BE2C (cell line): Measurements from ENCODE around the gene PRPH2.

ENCODE experiments used
- DNase-seq: peaks from one replicate; pipeline ENCODE4 v3.0.0-alpha.2; 2020
- H3K27me3 ChIP-seq: fragments of 250-450 bp; sonication (Bioruptor Pico); 2 replicates; pipeline ENCODE4 v1.5.1; 2020; ENCODE audit warnings: mild to moderate bottlenecking
- H3K36me3 ChIP-seq: fragments of 250-450 bp; sonication (Bioruptor Pico); 2 replicates; pipeline ENCODE4 v1.5.1; 2020; ENCODE audit warnings: mild to moderate bottlenecking
- H3K4me1 ChIP-seq: fragments of 250-450 bp; sonication (Bioruptor Pico); 2 replicates; pipeline ENCODE4 v1.5.1; 2020
- H3K4me3 ChIP-seq: 2 replicates; pipeline ENCODE4 v1.5.1; 2011; ENCODE audit warnings: low read depth, low read length
- H3K9me3 ChIP-seq: fragments of 250-450 bp; sonication (Bioruptor Pico); 2 replicates; pipeline ENCODE4 v1.5.1; 2020
- CTCF ChIP-seq: IDR thresholded peaks from 2 replicates; pipeline ENCODE4 v1.5.1; 2012; ENCODE audit warnings: mild to moderate bottlenecking, low read depth, low read length

The PRPH2 gene

GRCh38 chr6:42692137-42692911, 30.1 kb downstream of the PRPH2 start:
- DNase-seq: no peak
- no peak overlapping the region for H3K4me3 ChIP-seq
- H3K36me3 ChIP-seq: peaks cover 24% of the 10 kb centered on the region

DNA sequence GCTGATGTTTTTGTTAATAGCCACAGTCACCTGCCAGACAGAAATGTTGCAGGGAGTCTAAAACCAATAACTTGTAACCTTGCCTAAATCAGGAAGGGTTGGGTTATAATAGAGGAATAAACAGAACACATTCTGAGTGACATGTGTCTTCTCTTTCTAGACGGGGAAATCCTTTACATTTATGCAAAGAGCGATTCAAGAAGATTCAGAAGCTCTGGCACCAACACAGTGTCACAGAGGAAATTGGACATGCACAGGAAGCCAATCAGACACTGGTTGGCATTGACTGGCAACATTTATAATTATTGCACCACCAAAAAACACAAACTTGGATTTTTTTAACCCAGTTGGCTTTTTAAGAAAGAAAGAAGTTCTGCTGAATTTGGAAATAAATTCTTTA, 31.5 kb downstream of the PRPH2 start:
- Histone ChIP-seq H3K4me3 (no peak overlapping the region), H3K9me3 (no peaks in the 10 kb centered on the region), H3K36me3 (peaks cover 24% of the 10 kb centered on the region), H3K27me3 (no peaks in the 10 kb centered on the region), H3K4me1 (peaks cover 5% of the 10 kb centered on the region; the same call in 1 of the 2 replicates)
- no peak for TF ChIP-seq CTCF
- DNase-seq: no peak

More at GRCh38 chr6:42692137-42692911, 30.1 kb downstream of the PRPH2 start:
- Histone ChIP-seq H3K27me3 (no peaks in the 10 kb centered on the region), H3K9me3 (no peaks in the 10 kb centered on the region), H3K4me1 (peaks cover 5% of the 10 kb centered on the region; the same call in 1 of the 2 replicates)
- TF ChIP-seq CTCF: no peak

DNA sequence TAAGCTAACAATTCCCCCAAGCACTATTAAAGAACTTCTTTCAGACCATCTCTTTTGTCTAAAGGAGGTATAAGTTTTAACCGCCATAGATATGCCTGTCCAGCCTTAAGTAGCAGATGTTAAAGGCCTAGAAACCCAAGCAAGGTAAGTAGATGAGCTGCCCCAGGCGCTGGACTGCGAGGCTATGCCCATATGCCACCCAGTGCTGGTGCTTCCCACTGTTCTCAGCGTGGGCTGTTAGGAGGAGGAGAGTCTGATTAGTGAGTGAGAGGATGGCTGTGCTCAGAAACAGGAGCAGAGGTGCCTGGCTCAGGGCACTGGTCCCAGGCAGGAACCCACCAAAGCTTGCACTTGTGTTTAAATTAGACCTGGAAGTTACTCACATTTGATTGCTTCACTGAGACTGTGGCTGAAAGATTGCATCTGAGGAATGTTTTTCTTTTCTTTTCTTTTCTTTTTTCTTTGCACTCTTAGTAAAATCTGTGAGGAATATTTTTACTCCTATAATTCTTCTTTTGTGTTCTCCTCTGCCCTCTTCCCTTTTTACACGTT, 32.2 kb downstream of the PRPH2 start:
- no peak for TF ChIP-seq CTCF
- H3K4me1 ChIP-seq: peaks cover 5% of the 10 kb centered on the region; the same call in 1 of the 2 replicates
- no peak overlapping the region for H3K4me3 ChIP-seq
- no peaks in the 10 kb centered on the region for H3K27me3 ChIP-seq
- H3K36me3 ChIP-seq: peaks cover 26% of the 10 kb centered on the region
- H3K9me3 ChIP-seq: no peaks in the 10 kb centered on the region
- DNase-seq: no peak

DNA sequence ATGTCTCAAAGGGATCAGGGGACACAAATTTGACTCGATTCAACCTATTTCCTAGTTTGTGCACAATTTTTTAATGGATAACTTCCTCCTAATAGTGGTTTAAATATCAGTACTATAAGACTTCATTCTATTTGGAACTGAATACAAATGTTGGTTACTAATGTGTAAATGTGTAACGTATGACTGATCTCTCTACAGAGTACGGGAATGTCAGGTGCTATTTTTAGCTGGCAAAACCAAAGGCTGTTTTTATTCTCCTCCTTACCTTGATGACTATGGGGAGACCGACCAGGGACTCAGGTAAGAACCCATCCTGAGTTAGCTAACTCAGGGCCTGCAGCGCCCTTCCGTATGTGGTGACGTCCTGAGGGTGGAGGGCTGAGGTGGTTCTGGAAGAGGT, 33.0 kb downstream of the PRPH2 start:
- DNase-seq: no peak
- H3K36me3 ChIP-seq: peaks cover 33% of the 10 kb centered on the region
- no peaks in the 10 kb centered on the region for H3K9me3 ChIP-seq

DNA sequence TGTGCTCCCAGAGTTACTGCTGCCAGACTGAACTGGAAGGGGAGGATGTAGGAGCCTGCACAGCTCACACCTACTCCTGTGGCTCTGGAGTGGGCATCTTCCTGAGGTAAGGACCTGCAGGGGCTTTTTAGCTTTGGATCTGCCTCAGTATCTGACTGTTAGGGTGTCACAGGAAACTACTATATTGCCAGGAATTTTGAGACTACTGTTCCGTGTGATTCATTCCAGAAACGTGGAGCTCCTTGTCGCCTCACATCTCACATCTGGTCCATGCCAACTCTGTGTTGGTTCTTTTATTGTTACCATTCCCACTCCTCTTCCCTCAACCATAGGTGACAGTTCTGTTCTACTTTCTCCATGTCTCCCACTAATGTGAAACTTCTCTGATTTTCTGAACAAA, 34.1 kb downstream of the PRPH2 start:
- Histone ChIP-seq H3K36me3 (peaks cover 29% of the 10 kb centered on the region), H3K27me3 (no peaks in the 10 kb centered on the region), H3K4me3 (no peak overlapping the region), H3K9me3 (no peaks in the 10 kb centered on the region), H3K4me1 (no peaks in the 10 kb centered on the region)
- TF ChIP-seq CTCF: no peak
- DNase-seq: no peak

More for the DNA sequence above, 33.0 kb downstream of the PRPH2 start:
- Histone ChIP-seq H3K4me3 (no peak overlapping the region), H3K4me1 (no peaks in the 10 kb centered on the region), H3K27me3 (no peaks in the 10 kb centered on the region)
- TF ChIP-seq CTCF: no peak

DNA sequence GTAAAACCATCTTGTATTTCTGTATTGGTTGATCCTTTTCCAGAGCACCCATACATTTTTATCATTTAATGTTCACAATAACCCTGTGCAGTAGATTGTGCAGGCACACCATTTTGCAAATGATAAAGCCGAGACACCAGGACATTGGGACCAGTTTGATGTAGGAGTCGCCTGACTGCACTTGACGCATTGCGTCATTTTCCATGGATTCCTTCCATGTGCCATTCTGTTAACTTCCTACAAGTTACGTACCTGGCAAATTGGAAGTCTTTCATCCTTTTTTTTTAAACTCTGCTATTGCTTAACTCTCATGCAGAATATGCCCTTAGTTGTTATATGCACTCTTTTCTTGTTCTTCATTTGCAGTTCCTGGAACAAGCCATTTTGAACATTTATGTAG, 43.0 kb downstream of the PRPH2 start:
- no peak for DNase-seq
- Histone ChIP-seq H3K36me3 (peaks cover 54% of the 10 kb centered on the region), H3K4me3 (no peak overlapping the region), H3K4me1 (no peaks in the 10 kb centered on the region), H3K9me3 (no peaks in the 10 kb centered on the region), H3K27me3 (no peaks in the 10 kb centered on the region)
- no peak for TF ChIP-seq CTCF
